GM18907 (cell line): ENCODE results near the gene F2.
"Not testable (repeated sequence)": the region's sequence is repeated elsewhere in the genome, so short reads cannot be mapped to it uniquely, and the experiment has no call there.

Experiments
- ATAC-seq: cut with Tn5 transposase; IDR thresholded peaks from one replicate; pipeline ENCODE4 v1.9.1; 2021; ENCODE audit warnings: mild to moderate bottlenecking, moderate library complexity; ENCODE audit not compliant: unreplicated experiment

Gene F2

DNA sequence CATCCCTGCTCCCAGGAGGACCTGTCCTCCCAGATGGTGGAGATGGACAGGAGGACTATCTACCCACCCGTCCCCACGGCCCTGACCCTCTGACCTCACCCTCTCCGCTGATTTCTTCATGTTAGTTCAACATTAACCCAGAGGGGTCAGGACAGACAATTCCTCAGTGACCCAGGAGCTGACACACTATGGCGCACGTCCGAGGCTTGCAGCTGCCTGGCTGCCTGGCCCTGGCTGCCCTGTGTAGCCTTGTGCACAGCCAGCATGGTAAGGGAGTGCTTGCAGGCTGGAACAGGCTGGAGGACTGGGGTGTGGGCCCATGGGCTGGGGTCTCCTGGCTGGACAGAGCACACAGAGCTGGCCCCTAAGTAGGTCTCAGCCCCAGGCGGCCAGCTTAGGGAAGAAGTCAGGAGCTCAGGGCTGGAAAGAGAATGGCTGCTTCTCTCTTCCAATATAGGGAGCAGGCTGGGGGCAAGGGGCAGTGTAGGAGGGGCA is at the start of gene F2:
Gene F2, plus strand, starts transcription at position 166 of the 495 bp plus-strand sequence. Its CDS starts 23 bp downstream, at position 189.
- ATAC-seq: no peak

DNA sequence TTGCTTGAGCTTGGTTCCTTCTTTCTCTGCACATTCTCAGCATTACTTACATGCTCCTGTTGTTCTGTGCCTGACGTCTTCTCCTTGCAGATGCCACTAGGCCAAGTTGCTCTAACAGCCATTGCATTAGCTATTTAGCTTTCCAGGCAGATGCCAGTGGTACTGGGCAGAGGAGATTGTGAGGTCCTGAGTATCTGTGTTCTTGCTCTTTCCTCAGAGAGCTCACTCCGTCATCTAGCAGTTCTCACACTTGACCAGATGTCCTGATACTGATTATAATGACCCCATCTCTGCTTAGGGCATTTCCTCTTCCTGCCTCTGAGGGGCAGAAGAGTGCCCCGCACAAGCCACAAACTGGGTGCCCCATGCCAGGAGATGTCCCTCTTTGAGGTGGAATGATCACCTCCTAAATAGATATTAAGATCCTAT is 49.3 kb upstream of the F2 start:
- ATAC-seq: no peak

- not testable (repeated sequence) for ATAC-seq
These were observed 48.5 kb upstream of the F2 start for GRCh38 chr11:46670521-46670920.

DNA sequence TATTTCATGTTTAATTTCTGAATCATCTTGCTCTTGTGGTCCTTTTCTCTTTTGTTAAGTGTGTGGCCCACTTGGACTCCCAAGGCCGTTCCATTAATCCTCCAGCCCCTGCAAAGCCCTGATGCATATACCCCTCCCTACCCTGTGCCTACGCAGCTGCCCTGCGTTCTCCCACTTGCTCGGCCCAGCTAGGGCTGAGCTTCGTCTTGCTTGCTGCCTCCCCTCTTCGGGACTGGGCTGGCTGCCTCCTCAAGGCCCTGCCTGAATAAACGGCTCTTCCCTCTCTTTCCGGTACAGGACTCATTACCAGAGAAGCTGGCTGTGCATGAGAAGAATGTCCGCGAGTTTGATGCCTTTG is 47.1 kb upstream of the F2 start:
- ATAC-seq: no peak

DNA sequence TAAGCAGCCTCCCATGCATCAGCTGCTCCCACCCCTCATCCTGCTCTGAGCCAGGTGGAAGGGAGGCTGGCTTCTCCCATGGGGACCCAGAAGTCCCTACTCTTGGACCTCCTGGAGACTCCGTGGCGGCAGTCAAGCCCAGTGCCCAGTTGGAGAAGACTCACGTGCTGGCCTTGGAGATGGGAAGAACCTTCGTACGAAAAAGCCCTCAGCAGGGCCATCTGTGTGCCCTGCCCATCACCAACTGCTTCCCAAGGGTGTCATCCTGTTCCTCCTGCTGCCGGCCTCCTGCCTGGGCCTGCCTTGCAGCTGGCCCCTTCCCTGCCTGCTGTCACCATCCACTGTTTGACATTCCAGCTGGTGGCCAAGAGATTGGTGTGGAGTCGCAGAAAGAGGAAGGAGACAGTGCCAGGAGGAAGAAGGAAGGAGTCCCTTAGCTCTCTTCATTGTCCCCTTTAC is 46.6 kb upstream of the F2 start:
- no peak for ATAC-seq

DNA sequence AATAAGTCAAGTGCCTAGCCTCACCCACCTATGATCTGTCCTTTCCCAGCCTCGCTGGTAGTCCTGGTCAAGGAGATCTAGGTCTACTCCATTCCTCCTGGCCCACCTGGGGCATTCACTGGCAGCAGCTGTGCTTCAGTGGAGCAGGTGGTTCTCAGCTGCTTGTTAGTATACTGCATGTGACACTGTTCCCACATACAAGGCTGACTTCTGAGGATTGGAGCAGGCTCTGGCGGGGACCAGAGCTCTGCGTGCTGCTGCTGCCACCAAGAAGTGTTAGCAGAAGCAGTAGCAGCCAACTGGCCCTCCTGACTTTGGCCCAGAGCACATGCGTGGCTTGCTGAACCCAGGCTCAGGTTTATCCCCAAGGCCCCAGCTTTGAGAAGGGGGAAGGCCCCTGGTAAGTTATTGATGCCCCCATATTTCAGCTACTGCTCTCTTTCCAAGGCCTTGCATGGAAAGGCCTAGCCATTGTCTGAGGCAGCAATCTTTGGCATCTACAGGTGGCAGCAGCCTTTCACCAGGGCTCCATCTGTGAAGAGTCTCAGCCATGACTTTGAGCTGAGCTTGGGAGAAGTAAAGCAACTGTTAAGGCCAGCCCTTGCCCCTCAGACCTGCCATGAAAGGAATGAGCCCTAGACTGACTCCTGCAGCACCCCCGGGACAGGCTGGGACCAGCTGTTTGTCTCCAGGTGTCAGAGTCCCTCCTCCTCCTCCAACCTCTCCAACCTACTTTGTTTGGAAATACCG is 45.1 kb upstream of the F2 start:
- ATAC-seq: no peak

DNA sequence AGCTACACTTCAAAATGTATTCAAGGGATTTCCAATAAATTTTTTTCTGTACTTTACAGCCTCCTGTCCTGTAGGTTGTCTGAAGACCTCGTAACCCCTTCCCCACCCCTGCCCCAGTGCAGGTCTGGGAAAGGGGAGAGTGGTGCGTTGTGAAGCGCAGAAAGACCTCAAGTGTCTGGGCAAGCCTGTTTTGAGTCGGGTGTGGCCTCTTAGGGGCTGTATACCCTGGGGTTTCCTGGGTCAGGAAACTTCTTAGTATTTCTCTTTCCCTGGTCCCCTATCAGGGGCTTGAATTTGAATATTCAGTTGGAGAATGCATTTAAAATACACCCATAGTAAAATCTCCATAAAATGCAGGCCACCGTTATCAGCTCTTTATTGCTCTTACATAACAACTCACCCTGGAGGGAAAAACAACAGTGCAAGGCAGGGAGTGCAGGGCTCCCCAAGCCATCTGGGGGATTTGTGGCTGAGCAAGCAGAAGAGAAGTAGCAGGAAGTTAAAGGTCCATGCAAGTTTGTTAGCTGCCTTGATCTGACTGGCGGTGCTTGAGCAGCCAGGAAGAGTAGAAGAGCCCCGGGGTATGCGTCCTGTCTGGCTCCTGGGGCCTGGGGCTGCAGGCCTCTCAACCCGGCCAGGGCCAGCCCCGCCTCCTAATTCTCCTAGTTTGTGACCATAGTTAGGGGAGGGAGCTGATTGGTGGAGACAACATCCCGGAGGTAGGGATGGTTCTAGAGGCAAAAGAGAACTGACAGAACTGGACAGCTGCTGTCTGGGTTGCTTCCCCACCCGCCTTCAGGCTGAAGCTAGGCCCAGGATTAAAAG is 44.3 kb upstream of the F2 start:
- ATAC-seq: no peak

- no peak for ATAC-seq
These were observed 43.6 kb upstream of the F2 start for GRCh38 chr11:46675288-46675851.

DNA sequence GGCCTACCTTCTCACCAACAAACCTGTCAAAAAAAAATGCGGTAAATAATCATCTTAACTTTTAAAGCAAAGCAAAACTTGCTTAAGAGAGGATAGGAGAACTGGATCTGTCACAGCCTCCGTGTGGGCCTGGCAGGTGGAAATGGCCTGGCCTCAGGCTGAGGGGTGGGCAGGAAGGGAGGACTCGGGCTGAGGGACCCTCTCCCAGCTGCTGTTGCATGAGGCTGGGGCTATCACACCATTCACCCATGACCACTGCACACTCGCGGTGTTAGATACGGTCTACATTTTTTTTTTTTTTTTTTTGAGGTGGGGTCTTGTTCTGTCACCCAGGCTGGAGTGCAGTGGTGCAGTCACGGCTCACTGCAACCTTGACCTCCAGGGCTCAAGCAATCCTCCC is 43.1 kb upstream of the F2 start:
- ATAC-seq: no peak

DNA sequence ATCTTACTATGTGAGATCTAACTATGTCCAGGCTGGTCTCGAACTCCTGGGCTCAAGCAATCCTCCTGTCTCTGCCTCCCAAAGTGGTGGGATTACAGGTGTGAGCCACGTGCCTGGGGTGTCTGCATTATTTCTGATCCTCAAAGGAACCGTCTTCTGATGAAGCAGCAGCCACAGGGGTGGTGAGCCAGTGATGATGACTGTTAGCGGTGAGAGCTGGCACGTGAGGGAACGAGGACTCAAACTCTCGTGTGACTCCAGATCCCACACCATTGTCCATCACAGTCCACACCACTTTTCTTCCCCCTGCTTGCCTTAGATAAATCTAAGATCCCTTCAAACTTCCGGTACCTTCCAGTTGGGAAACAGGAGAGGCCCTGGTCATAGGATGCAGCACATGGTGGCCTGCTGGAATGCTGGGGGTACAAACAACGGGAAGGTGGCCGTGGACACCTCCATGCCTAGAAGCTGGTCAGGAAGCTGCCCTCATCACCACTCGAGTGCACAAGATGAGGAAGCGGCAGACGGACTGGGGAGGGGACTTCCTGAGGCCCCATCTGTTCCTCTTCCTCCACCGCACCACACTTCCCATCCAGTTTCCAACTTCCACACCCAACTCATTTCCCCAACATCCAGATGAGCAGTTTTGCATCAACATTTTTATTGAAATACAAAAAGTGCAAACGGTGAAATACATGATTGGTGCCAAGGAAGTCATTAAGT is 42.4 kb upstream of the F2 start:
- ATAC-seq: no peak

- no peak for ATAC-seq
These were observed 41.8 kb upstream of the F2 start for GRCh38 chr11:46677169-46677568.

DNA sequence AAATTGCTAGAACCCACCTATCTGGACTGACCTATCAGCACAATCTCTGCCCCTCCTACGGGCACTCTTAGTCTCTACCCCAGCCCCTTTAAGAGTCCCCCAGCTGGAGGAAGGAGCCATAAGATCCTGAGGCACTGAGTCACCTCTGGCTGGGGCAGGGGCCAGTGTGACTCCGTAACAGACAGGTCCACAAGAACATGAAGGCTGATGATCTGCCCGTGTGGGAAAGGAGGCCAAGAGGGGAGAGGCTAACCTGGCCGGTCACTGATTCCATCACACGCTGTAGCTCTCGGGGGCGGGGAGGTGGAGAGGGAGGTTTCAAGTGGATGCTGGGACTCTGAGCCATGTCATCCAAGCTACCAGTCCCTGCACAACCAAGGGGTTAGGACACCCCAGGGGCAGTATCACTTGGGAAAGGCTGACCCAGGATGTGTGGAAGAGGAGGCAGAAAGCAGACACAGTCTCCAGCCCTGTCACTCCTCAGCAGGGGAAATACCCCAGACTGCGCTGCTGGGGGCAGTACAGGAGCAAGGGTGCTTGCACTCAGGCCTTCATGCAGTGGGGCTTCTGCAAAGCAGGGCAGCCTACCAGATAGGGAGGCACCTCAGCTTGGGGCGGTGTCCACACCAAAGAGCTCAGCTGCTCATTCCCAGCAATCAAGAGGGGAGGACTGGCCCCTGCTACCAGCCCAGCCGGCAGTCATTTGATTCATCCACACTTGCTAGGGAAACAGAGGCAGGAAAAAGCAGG is 40.8 kb upstream of the F2 start:
- no peak for ATAC-seq

- no peak for ATAC-seq
These were observed 40.3 kb upstream of the F2 start for GRCh38 chr11:46678741-46679130.

- ATAC-seq: no peak
These were observed 39.5 kb upstream of the F2 start for GRCh38 chr11:46679241-46680163.

DNA sequence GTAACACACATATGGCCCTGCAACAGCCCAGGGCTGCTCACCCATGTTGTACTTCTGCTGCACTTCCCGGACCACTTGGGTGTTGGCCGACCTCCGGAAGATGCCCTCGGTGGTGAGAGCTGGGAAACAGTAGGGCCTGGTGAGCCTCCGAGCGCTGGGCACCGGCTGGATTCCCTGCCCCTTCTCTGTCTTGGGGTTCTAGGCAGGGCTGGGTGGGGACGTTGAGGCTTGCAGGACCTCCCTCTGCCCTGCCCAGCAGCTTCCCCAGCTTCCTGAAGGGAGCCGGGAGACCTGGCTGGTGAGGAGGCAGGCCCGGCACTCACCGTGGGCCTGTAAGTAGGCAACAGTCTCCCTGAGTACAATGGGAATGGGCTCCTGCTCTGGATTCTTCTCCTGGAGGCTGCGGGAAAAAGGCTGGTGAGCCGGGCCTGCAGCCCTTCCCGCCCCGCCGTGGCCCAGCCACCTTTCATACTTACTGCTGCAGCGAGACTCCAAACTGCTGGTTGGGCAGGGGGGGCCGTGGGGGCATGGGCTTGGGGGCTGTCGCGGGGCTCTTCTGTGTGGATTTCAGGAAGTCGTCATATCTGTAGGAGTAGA is 38.8 kb upstream of the F2 start:
- ATAC-seq: no peak

GRCh38 chr11:46680815-46681214 is 38.2 kb upstream of the F2 start:
- no peak for ATAC-seq

- no peak for ATAC-seq
These were observed 37.2 kb upstream of the F2 start for GRCh38 chr11:46681814-46682213.

DNA sequence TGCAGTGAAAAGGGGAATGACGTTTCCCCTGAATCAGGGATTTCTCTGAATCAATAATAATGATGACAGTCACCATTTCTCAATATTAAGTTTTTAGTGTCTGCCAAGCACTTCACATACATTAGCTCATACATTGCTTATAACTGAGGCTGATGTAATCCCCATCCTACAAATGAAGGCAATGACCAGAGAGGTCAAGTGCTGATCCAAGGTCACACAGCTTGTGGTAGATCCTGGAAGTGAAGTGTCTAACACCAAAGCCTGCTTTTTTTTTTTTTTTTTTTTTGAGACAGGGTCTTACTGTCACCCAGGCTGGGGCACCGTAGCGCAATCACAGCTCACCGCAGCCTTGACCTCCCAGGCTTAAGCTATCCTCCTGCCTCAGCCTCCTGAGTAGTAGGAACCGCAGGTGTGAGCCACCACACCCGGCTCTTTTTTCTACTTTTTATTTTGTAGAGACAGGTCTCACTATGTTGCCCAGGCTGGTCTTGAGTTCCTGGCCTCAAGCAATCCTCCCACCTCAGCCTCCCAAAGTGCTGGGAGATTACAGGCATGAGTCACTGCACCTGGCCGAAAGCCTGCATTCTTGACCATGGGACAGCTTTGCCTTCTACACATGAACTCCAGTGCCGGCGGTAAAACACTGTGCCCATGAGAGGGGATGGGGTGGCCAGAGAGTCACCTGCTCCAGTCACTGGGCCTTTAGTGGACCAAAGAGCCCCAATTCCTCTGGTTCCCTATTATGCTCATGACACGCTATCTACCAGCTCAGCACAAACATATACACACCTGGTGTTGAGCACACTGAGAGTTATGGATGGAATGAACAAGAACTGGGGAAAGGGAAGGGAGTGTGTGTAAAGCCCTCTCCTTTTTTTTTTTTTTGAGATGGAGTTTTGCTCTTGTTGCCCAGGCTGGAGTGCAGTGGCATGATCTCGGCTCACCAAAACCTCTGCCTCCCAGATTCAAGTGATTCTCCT is 36.0 kb upstream of the F2 start:
- ATAC-seq: no peak
